Dermis microvascular lymphatic vessel endothelial cell (primary cell): Measurements from ENCODE around the gene ADAMTSL2. TPM values are rescaled to one million over a fixed set of nuclear protein-coding genes. Genes with fewer than 3 reads are reported as not detected.

Experiments used
- DNase-seq, 2 donors: peaks; one replicate each; pipeline versions ENCODE4 v3.0.0 to v3.0.0-alpha.2; 2010; ENCODE audit warnings: low read depth in 2 of 2
- total RNA-seq: library from RNA; depleted of rRNA; stranded (reverse); fragments of >200 nt; gene quantifications from 2 replicates; pipeline ENCODE4 v1.2.1, GENCODE V29; 2014

Gene ADAMTSL2
- total RNA-seq, 1 donor from 2014 or later = under 0.01 TPM

- DNase-seq = no peak
Observed at GRCh38 chr9:133584559-133585476, 50.3 kb downstream of the ADAMTSL2 start.

GRCh38 chr9:133585481-133586351 is 51.2 kb downstream of the ADAMTSL2 start:
- no peak for DNase-seq

- no peak for DNase-seq
Observed at GRCh38 chr9:133587051-133587450, 52.5 kb downstream of the ADAMTSL2 start.

- no peak for DNase-seq
Observed at GRCh38 chr9:133587466-133587865, 53.0 kb downstream of the ADAMTSL2 start.

- no peak for DNase-seq
Observed at GRCh38 chr9:133589454-133590227, 55.1 kb downstream of the ADAMTSL2 start.

- no peak for DNase-seq
Observed at GRCh38 chr9:133590231-133590855, 55.8 kb downstream of the ADAMTSL2 start.

- no peak for DNase-seq
Observed at GRCh38 chr9:133591116-133591910, 56.8 kb downstream of the ADAMTSL2 start.

GRCh38 chr9:133591985-133592384 is 57.5 kb downstream of the ADAMTSL2 start:
- DNase-seq = no peak

- DNase-seq = no peak
Observed at GRCh38 chr9:133592731-133593409, 58.4 kb downstream of the ADAMTSL2 start.

- no peak for DNase-seq
Observed at GRCh38 chr9:133593587-133594253, 59.2 kb downstream of the ADAMTSL2 start.

- DNase-seq = no peak
Observed at GRCh38 chr9:133594310-133594709, 59.8 kb downstream of the ADAMTSL2 start.

GRCh38 chr9:133595910-133596309 is 61.4 kb downstream of the ADAMTSL2 start:
- DNase-seq = no peak

- DNase-seq = peak in 1 of 2 donors; percentile 9
Observed at GRCh38 chr9:133597316-133597957, 62.9 kb downstream of the ADAMTSL2 start.

GRCh38 chr9:133598978-133599377 is 64.5 kb downstream of the ADAMTSL2 start:
- no peak for DNase-seq

- DNase-seq = no peak
Observed at GRCh38 chr9:133599470-133600173, 65.1 kb downstream of the ADAMTSL2 start.

GRCh38 chr9:133600739-133601138 is 66.2 kb downstream of the ADAMTSL2 start:
- DNase-seq = no peak

GRCh38 chr9:133601746-133602145 is 67.2 kb downstream of the ADAMTSL2 start:
- DNase-seq = no peak

GRCh38 chr9:133602277-133602676 is 67.8 kb downstream of the ADAMTSL2 start:
- no peak for DNase-seq
